Measurements from ENCODE around the gene PRKAR1B. TPM values are rescaled to one million over a fixed set of nuclear protein-coding genes. Genes with fewer than 3 reads are reported as not detected.

PRKAR1B gene
- total RNA-seq, 1 experiment from 2014 or later: 62.0 TPM

DNA sequence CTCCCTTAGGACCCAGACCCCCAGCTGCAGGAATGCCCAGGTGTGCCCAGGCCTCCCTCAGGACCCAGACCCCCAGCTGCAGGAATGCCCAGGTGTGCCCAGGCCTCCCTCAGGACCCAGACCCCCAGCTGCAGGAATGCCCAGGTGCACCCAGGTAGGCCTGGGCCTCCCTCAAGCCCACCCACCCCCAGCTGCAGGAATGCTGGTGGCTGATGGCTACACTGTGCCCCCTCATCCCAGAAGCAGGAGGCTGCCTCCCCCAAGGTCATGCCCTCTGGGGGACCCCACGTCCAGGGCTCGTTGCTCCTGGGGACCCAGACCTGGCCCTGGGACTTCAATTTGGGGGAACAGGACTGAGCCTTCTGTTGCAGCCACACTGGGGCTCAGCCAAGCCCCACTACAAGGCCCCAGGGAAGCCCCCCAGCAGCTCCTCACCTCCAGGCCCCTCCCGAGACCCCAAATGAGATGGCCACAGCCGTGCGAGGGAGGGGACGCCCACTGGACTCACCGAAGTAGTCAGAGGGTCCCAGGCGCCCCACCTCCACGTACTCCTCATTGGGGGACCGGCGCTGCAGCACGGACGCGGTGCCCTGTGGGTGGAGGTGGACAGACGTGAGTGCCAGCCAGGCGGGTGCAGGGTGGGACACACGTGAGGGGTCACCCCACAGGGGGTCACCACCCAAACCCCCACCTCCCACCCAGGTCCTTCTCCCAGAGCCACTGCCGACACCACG, 176.0 kb downstream of the PRKAR1B start:
- H3K9me3 ChIP-seq (ENCODE audit: control insufficient read depth, insufficient read depth, low read depth, low read length): no peaks in the 10 kb centered on the region
- DNase-seq (ENCODE audit: low read depth, low spot score): no peak
- in situ Hi-C loops (cut with HindIII; ENCODE audit: low pct_unique_long_range_greater_than_20kb, low sequenced_read_pairs) (no loop called here), intact Hi-C loops (cut with micrococcal nuclease; ENCODE audit: unreplicated experiment) (no loop called here)
- ATAC-seq: no peak
- no peaks in the 10 kb centered on the region for H3K27me3 ChIP-seq (ENCODE audit: control insufficient read depth, insufficient read depth, low read length)
- no peak overlapping the region for H3K27ac ChIP-seq (ENCODE audit: low read length)
- no peak overlapping the region for H3K4me3 ChIP-seq (ENCODE audit: low read depth in 2 of 2, low read length in 2 of 2)
- TF ChIP-seq, protein P1, sequence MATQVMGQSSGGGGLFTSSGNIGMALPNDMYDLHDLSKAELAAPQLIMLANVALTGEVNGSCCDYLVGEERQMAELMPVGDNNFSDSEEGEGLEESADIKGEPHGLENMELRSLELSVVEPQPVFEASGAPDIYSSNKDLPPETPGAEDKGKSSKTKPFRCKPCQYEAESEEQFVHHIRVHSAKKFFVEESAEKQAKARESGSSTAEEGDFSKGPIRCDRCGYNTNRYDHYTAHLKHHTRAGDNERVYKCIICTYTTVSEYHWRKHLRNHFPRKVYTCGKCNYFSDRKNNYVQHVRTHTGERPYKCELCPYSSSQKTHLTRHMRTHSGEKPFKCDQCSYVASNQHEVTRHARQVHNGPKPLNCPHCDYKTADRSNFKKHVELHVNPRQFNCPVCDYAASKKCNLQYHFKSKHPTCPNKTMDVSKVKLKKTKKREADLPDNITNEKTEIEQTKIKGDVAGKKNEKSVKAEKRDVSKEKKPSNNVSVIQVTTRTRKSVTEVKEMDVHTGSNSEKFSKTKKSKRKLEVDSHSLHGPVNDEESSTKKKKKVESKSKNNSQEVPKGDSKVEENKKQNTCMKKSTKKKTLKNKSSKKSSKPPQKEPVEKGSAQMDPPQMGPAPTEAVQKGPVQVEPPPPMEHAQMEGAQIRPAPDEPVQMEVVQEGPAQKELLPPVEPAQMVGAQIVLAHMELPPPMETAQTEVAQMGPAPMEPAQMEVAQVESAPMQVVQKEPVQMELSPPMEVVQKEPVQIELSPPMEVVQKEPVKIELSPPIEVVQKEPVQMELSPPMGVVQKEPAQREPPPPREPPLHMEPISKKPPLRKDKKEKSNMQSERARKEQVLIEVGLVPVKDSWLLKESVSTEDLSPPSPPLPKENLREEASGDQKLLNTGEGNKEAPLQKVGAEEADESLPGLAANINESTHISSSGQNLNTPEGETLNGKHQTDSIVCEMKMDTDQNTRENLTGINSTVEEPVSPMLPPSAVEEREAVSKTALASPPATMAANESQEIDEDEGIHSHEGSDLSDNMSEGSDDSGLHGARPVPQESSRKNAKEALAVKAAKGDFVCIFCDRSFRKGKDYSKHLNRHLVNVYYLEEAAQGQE (IDR thresholded peaks at IDR 0.05; ENCODE audit: insufficient read depth in 1 of 2, low read depth in 2 of 2, low read length in 1 of 2): no peak
- ChIA-PET POLR2A (no interaction called here), CTCF (no interaction called here)
- H3K4me1 ChIP-seq (ENCODE audit: control insufficient read depth, insufficient read depth, low read length): no peaks in the 10 kb centered on the region
- no peaks in the 10 kb centered on the region for H3K36me3 ChIP-seq (ENCODE audit: control insufficient read depth, insufficient read depth, low read length)
- no TSS peak for BruUV-seq (replicated peaks)

DNA sequence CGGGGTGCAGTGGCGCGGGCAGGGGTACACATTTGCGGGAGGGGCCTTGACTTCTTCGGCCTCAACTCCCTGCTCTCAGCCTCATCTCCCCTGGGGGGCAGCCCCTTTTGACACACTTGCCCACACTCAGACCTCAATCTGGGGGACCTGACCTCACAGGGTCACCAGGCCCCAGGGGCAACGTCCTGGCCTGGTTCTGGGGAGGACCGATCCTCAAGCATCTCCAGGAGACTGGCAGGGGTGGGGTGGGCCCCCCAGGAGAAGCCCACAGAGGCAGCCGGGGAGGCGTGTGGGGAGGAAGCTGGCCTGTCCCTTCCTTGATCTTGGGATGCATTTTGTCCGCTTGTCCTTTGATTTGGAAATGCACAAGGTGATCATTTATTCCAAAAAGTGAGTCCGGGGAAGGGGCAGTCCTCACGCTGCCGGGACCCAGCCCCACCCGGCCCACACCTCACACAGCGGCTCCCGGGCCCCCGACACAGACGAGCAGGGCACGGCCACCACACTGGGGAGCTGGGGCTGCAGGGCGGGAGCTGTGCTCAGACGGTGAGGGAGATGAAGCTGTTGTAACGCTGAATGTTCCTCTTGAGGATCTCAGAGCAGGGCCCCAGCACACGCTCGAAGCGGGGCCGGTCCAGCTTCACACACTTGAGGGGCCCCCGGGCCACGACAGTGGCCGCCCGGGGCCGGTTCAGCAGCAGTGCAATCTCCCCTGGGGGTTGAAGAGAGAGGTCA, 177.0 kb downstream of the PRKAR1B start:
- in situ Hi-C loops (cut with HindIII; ENCODE audit: low pct_unique_long_range_greater_than_20kb, low sequenced_read_pairs): no loop called here
- TF ChIP-seq POLR2AphosphoS5 (IDR thresholded peaks at IDR 0.05; ENCODE audit: low read depth, low read length): no peak
- no peak for TF ChIP-seq TCF7L2 (IDR thresholded peaks at IDR 0.05; ENCODE audit: low read depth, low read length)
- no peak for TF ChIP-seq SIN3A (IDR thresholded peaks at IDR 0.05; ENCODE audit: borderline replicate concordance, insufficient read depth, low read depth, low read length)
- TF ChIP-seq, protein P1 (IDR thresholded peaks at IDR 0.05; ENCODE audit: insufficient read depth in 1 of 2, low read depth in 2 of 2, low read length in 1 of 2): no peak
- TF ChIP-seq, protein P2, sequence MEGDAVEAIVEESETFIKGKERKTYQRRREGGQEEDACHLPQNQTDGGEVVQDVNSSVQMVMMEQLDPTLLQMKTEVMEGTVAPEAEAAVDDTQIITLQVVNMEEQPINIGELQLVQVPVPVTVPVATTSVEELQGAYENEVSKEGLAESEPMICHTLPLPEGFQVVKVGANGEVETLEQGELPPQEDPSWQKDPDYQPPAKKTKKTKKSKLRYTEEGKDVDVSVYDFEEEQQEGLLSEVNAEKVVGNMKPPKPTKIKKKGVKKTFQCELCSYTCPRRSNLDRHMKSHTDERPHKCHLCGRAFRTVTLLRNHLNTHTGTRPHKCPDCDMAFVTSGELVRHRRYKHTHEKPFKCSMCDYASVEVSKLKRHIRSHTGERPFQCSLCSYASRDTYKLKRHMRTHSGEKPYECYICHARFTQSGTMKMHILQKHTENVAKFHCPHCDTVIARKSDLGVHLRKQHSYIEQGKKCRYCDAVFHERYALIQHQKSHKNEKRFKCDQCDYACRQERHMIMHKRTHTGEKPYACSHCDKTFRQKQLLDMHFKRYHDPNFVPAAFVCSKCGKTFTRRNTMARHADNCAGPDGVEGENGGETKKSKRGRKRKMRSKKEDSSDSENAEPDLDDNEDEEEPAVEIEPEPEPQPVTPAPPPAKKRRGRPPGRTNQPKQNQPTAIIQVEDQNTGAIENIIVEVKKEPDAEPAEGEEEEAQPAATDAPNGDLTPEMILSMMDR (IDR thresholded peaks at IDR 0.05): no peak
- ChIA-PET POLR2A (no interaction called here), CTCF (no interaction called here)
- H3K27ac ChIP-seq (ENCODE audit: low read length): no peak overlapping the region
- intact Hi-C loops (cut with micrococcal nuclease; ENCODE audit: unreplicated experiment): no loop called here
- H3K4me3 ChIP-seq (ENCODE audit: low read depth in 2 of 2, low read length in 2 of 2): no peak overlapping the region
- BruUV-seq (replicated peaks): TSS peak; percentile 86
- H3K36me3 ChIP-seq (ENCODE audit: control insufficient read depth, insufficient read depth, low read length): no peaks in the 10 kb centered on the region
- no peak for ATAC-seq
- DNase-seq (ENCODE audit: low read depth, low spot score): no peak
- no peaks in the 10 kb centered on the region for H3K9me3 ChIP-seq (ENCODE audit: control insufficient read depth, insufficient read depth, low read depth, low read length)
- no peaks in the 10 kb centered on the region for H3K4me1 ChIP-seq (ENCODE audit: control insufficient read depth, insufficient read depth, low read length)
- no peaks in the 10 kb centered on the region for H3K27me3 ChIP-seq (ENCODE audit: control insufficient read depth, insufficient read depth, low read length)
